Chondrocyte (in vitro differentiated cells): ENCODE results near the gene C20orf204. TPM values are rescaled to one million over a fixed set of nuclear protein-coding genes. Genes with fewer than 3 reads are reported as not detected.
A peak's percentile ranks its signal among the peaks of the same experiment; 100 is the strongest.

Experiments used
- DNase-seq: peaks from one replicate; pipeline ENCODE4 v3.0.0; 2021; ENCODE audit warnings: mixed read lengths, low spot score
- H3K27ac Mint-ChIP-seq: one replicate; pipeline ENCODE4 v1.8.0; 2021; ENCODE audit warnings: mild to moderate bottlenecking, moderate library complexity, mixed read lengths; ENCODE audit not compliant: unreplicated experiment
- H3K27me3 Mint-ChIP-seq: 2 replicates; pipeline ENCODE4 v1.8.0; 2021; ENCODE audit warnings: low read depth, mixed read lengths
- H3K36me3 Mint-ChIP-seq: 2 replicates; pipeline ENCODE4 v1.8.0; 2021; ENCODE audit warnings: low read depth, mixed read lengths
- H3K4me1 Mint-ChIP-seq: 2 replicates; pipeline ENCODE4 v1.8.0; 2021; ENCODE audit warnings: low read depth, mild to moderate bottlenecking, mixed read lengths
- H3K4me3 Mint-ChIP-seq: one replicate; pipeline ENCODE4 v1.8.0; 2021; ENCODE audit warnings: mild to moderate bottlenecking, moderate library complexity, mixed read lengths; ENCODE audit not compliant: unreplicated experiment
- H3K9me3 Mint-ChIP-seq: 2 replicates; pipeline ENCODE4 v1.8.0; 2021; ENCODE audit warnings: low read depth, mixed read lengths
- CTCF ChIP-seq: fragments of 200-600 bp; sonication (generic); IDR thresholded peaks from 2 replicates; pipeline ENCODE4 v1.5.0; 2021; ENCODE audit warnings: antibody characterized with exemption, mild to moderate bottlenecking, moderate library complexity
- long read RNA-seq: library from polyadenylated mRNA; stranded (forward); transcript quantifications from one replicate; pipeline ENCODE4 v2.0.0, GENCODE V29; 2021
- total RNA-seq: library from RNA; stranded (reverse); gene quantifications from 3 replicates; pipeline ENCODE4 v1.2.1, GENCODE V29; 2021

C20orf204 gene
- total RNA-seq, result 0.77 to 3.3 TPM (median 0.97 TPM) in 3 replicates
- long read RNA-seq, result 0 reads

- Mint-ChIP-seq H3K27ac (peak within 1 kb of the TSS; percentile 54), H3K9me3 (no peaks in the 10 kb centered on the region), H3K27me3 (peaks cover 4% of the 10 kb centered on the region), H3K36me3 (peaks cover 18% of the 10 kb centered on the region), H3K4me1 (peaks cover 6% of the 10 kb centered on the region), H3K4me3 (no peak within 1 kb of the TSS)
- no peak for TF ChIP-seq CTCF
- DNase-seq, result no peak
These were observed at the start of gene C20orf204 for GRCh38 chr20:64035933-64036345. Gene C20orf204 (plus strand): TSS chr20:64036182. CDS start chr20:64036324, 142 bp downstream.

- Mint-ChIP-seq H3K36me3 (peaks cover 29% of the 10 kb centered on the region), H3K27ac (no peak overlapping the region), H3K4me1 (no peaks in the 10 kb centered on the region), H3K4me3 (no peak overlapping the region), H3K27me3 (no peaks in the 10 kb centered on the region), H3K9me3 (no peaks in the 10 kb centered on the region)
- no peak for DNase-seq
- TF ChIP-seq CTCF, result no peak
These were observed 35.1 kb upstream of the C20orf204 start for GRCh38 chr20:64000906-64001305.

- H3K4me1 Mint-ChIP-seq, result no peaks in the 10 kb centered on the region
- H3K9me3 Mint-ChIP-seq, result no peaks in the 10 kb centered on the region
- H3K27ac Mint-ChIP-seq, result no peak overlapping the region
- no peak for TF ChIP-seq CTCF
- no peak overlapping the region for H3K4me3 Mint-ChIP-seq
- peaks cover 29% of the 10 kb centered on the region for H3K36me3 Mint-ChIP-seq
- no peak for DNase-seq
- H3K27me3 Mint-ChIP-seq, result no peaks in the 10 kb centered on the region
These were observed 34.4 kb upstream of the C20orf204 start for GRCh38 chr20:64001607-64002011.

GRCh38 chr20:64003960-64004725 is 31.8 kb upstream of the C20orf204 start:
- no peaks in the 10 kb centered on the region for H3K9me3 Mint-ChIP-seq
- no peaks in the 10 kb centered on the region for H3K4me1 Mint-ChIP-seq
- H3K27ac Mint-ChIP-seq, result no peak overlapping the region
- H3K4me3 Mint-ChIP-seq, result no peak overlapping the region
- peaks cover 30% of the 10 kb centered on the region for H3K36me3 Mint-ChIP-seq
- no peak for DNase-seq
- no peaks in the 10 kb centered on the region for H3K27me3 Mint-ChIP-seq
- TF ChIP-seq CTCF, result no peak

GRCh38 chr20:64005394-64005793 is 30.6 kb upstream of the C20orf204 start:
- no peak for DNase-seq
- Mint-ChIP-seq H3K4me3 (no peak overlapping the region), H3K27me3 (no peaks in the 10 kb centered on the region), H3K9me3 (no peaks in the 10 kb centered on the region), H3K36me3 (peaks cover 31% of the 10 kb centered on the region), H3K27ac (no peak overlapping the region), H3K4me1 (no peaks in the 10 kb centered on the region)
- no peak for TF ChIP-seq CTCF
